ENCODE measurements around the gene ATP9A.

DNA sequence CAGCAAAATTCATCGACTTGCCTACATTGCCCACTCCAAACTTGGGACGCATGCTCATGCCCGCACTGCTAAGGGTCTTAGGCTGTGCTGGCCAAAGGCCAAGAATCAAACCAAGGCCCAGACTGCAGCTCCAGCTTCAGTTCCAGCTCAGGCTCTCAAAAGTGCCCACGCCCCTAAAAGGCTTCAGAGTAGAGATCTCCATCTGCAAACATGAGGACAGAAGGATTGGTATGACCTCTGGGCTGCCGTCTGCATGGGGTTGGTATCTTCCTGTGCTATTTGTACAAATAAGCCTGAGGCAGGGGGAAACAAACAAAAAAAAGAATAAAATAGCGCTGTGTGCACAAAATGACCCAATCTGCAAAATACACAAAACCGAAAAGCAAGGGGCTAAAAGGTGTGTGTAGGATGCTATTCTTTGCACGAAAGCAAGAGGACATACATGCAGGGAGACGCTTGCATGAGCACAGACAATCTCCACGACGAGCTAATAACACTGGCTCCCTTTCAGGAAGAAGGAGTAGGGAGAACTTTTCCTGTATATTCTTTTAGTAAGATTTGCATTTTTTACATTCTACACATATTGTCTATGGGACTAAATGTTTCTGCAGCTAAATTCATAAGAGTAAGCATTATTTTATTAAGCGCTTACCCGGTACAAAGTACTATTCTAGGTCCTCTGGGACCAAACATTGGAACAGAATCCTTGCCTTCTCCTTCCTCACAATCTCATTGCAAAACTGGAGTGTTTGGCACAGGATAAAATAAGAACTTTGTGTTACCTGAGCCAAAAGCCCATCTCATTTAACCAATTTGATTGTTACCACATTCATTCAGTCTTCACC is 33.1 kb downstream of the ATP9A start:
- TF ChIP-seq ZNF174 (tag by site-specific recombination; IDR thresholded peaks at IDR 0.05) (no peak), ZNF510 (tag by site-specific recombination; IDR thresholded peaks at IDR 0.05; ENCODE audit: insufficient replicate concordance) (no peak), RBAK (tag by site-specific recombination; IDR thresholded peaks at IDR 0.05) (no peak), HOXA7 (CRISPR knock-in tag; IDR thresholded peaks at IDR 0.05; ENCODE audit: borderline replicate concordance) (no peak)
- TF ChIP-seq, protein P1, sequence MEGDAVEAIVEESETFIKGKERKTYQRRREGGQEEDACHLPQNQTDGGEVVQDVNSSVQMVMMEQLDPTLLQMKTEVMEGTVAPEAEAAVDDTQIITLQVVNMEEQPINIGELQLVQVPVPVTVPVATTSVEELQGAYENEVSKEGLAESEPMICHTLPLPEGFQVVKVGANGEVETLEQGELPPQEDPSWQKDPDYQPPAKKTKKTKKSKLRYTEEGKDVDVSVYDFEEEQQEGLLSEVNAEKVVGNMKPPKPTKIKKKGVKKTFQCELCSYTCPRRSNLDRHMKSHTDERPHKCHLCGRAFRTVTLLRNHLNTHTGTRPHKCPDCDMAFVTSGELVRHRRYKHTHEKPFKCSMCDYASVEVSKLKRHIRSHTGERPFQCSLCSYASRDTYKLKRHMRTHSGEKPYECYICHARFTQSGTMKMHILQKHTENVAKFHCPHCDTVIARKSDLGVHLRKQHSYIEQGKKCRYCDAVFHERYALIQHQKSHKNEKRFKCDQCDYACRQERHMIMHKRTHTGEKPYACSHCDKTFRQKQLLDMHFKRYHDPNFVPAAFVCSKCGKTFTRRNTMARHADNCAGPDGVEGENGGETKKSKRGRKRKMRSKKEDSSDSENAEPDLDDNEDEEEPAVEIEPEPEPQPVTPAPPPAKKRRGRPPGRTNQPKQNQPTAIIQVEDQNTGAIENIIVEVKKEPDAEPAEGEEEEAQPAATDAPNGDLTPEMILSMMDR (tag by site-specific recombination; IDR thresholded peaks at IDR 0.05), result no peak
- TF ChIP-seq, protein P2, sequence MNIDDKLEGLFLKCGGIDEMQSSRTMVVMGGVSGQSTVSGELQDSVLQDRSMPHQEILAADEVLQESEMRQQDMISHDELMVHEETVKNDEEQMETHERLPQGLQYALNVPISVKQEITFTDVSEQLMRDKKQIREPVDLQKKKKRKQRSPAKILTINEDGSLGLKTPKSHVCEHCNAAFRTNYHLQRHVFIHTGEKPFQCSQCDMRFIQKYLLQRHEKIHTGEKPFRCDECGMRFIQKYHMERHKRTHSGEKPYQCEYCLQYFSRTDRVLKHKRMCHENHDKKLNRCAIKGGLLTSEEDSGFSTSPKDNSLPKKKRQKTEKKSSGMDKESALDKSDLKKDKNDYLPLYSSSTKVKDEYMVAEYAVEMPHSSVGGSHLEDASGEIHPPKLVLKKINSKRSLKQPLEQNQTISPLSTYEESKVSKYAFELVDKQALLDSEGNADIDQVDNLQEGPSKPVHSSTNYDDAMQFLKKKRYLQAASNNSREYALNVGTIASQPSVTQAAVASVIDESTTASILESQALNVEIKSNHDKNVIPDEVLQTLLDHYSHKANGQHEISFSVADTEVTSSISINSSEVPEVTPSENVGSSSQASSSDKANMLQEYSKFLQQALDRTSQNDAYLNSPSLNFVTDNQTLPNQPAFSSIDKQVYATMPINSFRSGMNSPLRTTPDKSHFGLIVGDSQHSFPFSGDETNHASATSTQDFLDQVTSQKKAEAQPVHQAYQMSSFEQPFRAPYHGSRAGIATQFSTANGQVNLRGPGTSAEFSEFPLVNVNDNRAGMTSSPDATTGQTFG (tag by site-specific recombination; IDR thresholded peaks at IDR 0.05; ENCODE audit: borderline replicate concordance), result no peak
- TF ChIP-seq, protein P3, sequence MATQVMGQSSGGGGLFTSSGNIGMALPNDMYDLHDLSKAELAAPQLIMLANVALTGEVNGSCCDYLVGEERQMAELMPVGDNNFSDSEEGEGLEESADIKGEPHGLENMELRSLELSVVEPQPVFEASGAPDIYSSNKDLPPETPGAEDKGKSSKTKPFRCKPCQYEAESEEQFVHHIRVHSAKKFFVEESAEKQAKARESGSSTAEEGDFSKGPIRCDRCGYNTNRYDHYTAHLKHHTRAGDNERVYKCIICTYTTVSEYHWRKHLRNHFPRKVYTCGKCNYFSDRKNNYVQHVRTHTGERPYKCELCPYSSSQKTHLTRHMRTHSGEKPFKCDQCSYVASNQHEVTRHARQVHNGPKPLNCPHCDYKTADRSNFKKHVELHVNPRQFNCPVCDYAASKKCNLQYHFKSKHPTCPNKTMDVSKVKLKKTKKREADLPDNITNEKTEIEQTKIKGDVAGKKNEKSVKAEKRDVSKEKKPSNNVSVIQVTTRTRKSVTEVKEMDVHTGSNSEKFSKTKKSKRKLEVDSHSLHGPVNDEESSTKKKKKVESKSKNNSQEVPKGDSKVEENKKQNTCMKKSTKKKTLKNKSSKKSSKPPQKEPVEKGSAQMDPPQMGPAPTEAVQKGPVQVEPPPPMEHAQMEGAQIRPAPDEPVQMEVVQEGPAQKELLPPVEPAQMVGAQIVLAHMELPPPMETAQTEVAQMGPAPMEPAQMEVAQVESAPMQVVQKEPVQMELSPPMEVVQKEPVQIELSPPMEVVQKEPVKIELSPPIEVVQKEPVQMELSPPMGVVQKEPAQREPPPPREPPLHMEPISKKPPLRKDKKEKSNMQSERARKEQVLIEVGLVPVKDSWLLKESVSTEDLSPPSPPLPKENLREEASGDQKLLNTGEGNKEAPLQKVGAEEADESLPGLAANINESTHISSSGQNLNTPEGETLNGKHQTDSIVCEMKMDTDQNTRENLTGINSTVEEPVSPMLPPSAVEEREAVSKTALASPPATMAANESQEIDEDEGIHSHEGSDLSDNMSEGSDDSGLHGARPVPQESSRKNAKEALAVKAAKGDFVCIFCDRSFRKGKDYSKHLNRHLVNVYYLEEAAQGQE (tag by site-specific recombination; IDR thresholded peaks at IDR 0.05), result no peak

Data from HEK293 (cell line).